Right atrium auricular region (tissue), 2 donors: ENCODE measurements around the gene SPNS3. TPM values are rescaled to one million over a fixed set of nuclear protein-coding genes. Genes with fewer than 3 reads are reported as not detected.

Source experiments
- DNase-seq: peaks from one replicate; pipeline ENCODE4 v3.0.0-alpha.2; 2019; ENCODE audit warnings: low spot score
- H3K27ac ChIP-seq, 2 donors: fragments of 200-600 bp; sonication (generic); 1 replicate in 1 of 2; 2 replicates in 1 of 2; pipeline ENCODE4 v1.5.1; 2016 to 2019
- H3K27me3 ChIP-seq, 2 donors: fragments of 200-600 bp; sonication (generic); one replicate each; pipeline versions ENCODE4 v1.5.1 to v1.6.0; 2017 to 2019
- H3K36me3 ChIP-seq: fragments of 200-600 bp; sonication (generic); one replicate; pipeline ENCODE4 v1.5.1; 2016
- H3K4me1 ChIP-seq, 2 donors: fragments of 200-600 bp; sonication (generic); one replicate each; pipeline versions ENCODE4 v1.5.1 to v1.6.0; 2017 to 2019
- H3K4me3 ChIP-seq, 2 donors: fragments of 200-600 bp; sonication (generic); 1 replicate in 1 of 2; 2 replicates in 1 of 2; pipeline ENCODE4 v1.5.1; 2017 to 2019; ENCODE audit warnings: mild to moderate bottlenecking in 1 of 2, moderate library complexity in 1 of 2
- H3K9me3 ChIP-seq, 2 donors: fragments of 200-600 bp; sonication (generic); one replicate each; pipeline ENCODE4 v1.5.1; 2019
- CTCF ChIP-seq, 2 donors: fragments of 200-600 bp; sonication (generic); IDR thresholded peaks; one replicate each; pipeline ENCODE4 v1.5.1; 2019; ENCODE audit warnings: antibody characterized with exemption in 2 of 2
- total RNA-seq, 2 donors: library from RNA; depleted of rRNA; stranded (reverse); fragments of >200 nt; gene quantifications; one replicate each; pipeline ENCODE4 v1.1.0, GENCODE V29; 2016

Gene SPNS3
- total RNA-seq = not detected

- TF ChIP-seq CTCF (IDR thresholded peaks at IDR 0.05) = no peak
- DNase-seq = no peak
- H3K27me3 ChIP-seq = no peaks in the 10 kb centered on the region
- no peaks in the 10 kb centered on the region for H3K4me1 ChIP-seq
- H3K4me3 ChIP-seq = no peak within 1 kb of the TSS
- H3K36me3 ChIP-seq = no peaks in the 10 kb centered on the region
- H3K27ac ChIP-seq = no peak within 1 kb of the TSS
- no peaks in the 10 kb centered on the region for H3K9me3 ChIP-seq
These were observed at the start of gene SPNS3 for GRCh38 chr17:4433515-4434031. SPNS3 (plus strand) TSS chr17:4433940; CDS start chr17:4433968, 28 bp downstream.

- DNase-seq = no peak
- no peaks in the 10 kb centered on the region for H3K27me3 ChIP-seq
- TF ChIP-seq CTCF (IDR thresholded peaks at IDR 0.05) = no peak
- no peaks in the 10 kb centered on the region for H3K36me3 ChIP-seq
- H3K27ac ChIP-seq = no peak overlapping the region
- no peaks in the 10 kb centered on the region for H3K9me3 ChIP-seq
- H3K4me3 ChIP-seq = no peak overlapping the region
- H3K4me1 ChIP-seq = no peaks in the 10 kb centered on the region
These were observed 47.3 kb upstream of the SPNS3 start for GRCh38 chr17:4386406-4386805.

- no peak for TF ChIP-seq CTCF (IDR thresholded peaks at IDR 0.05)
- Histone ChIP-seq H3K4me1 (no peaks in the 10 kb centered on the region), H3K4me3 (no peak overlapping the region), H3K27ac (no peak overlapping the region), H3K27me3 (no peaks in the 10 kb centered on the region), H3K36me3 (no peaks in the 10 kb centered on the region), H3K9me3 (no peaks in the 10 kb centered on the region)
- DNase-seq = no peak
These were observed 46.6 kb upstream of the SPNS3 start for GRCh38 chr17:4387137-4387536.

- Histone ChIP-seq H3K9me3 (no peaks in the 10 kb centered on the region), H3K36me3 (no peaks in the 10 kb centered on the region), H3K4me3 (no peak overlapping the region), H3K4me1 (no peaks in the 10 kb centered on the region), H3K27me3 (no peaks in the 10 kb centered on the region), H3K27ac (no peak overlapping the region)
- no peak for DNase-seq
- no peak for TF ChIP-seq CTCF (IDR thresholded peaks at IDR 0.05)
These were observed 44.7 kb upstream of the SPNS3 start for GRCh38 chr17:4389079-4389478.

- Histone ChIP-seq H3K27me3 (no peaks in the 10 kb centered on the region), H3K4me3 (no peak overlapping the region), H3K9me3 (no peaks in the 10 kb centered on the region), H3K4me1 (no peaks in the 10 kb centered on the region), H3K27ac (no peak overlapping the region), H3K36me3 (no peaks in the 10 kb centered on the region)
- no peak for DNase-seq
- TF ChIP-seq CTCF (IDR thresholded peaks at IDR 0.05) = no peak
These were observed 39.9 kb upstream of the SPNS3 start for GRCh38 chr17:4393806-4394205.
